ENCODE results near the gene PRSS53.

PRSS53 gene

DNA sequence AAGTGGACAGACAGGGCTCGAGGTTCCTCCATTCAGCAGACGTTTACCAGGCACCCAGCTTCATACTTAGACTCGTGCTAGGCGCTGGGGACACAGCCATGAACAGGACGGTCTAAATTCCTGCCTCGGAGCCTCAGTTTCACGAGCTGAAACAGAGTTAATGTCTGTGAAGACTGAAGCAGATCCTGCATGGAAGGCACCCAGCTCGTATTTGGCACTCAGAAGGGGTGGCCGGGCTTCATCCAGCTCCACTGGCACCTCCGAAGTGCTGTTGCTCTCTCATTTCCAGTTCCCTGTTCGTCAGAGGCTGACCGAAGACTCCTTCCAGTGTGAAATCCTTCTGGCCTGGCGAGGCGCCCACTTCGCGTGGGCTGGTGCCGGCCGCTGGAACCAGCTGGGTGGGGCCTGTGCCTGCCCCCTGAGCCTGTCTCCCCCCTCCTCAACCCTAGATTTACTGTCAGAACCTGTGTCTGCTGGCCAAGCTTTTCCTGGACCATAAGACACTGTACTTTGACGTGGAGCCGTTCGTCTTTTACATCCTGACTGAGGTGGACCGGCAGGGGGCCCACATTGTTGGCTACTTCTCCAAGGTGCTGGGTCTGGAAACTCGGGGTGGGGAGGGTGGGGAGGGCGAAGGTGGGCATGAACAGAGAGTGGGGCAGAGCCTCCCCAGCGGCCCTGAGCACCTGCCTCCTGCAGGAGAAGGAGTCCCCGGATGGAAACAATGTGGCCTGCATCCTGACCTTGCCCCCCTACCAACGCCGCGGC lies 41.0 kb upstream of the PRSS53 start:
- Histone ChIP-seq H2AFZ (ENCODE audit: low read depth, low read length) (no peak overlapping the region), H3K27ac (ENCODE audit: low read length) (no peak overlapping the region), H3K79me2 (ENCODE audit: low read length) (no peaks in the 10 kb centered on the region), H3K4me1 (ENCODE audit: low read length) (no peaks in the 10 kb centered on the region), H3K9ac (ENCODE audit: low read length) (no peak overlapping the region), H3K4me2 (ENCODE audit: low read length) (no peak overlapping the region), H3K27me3 (ENCODE audit: low read depth, low read length) (no peaks in the 10 kb centered on the region), H3K36me3 (replicated peaks; ENCODE audit: low read depth, low read length) (no peaks in the 10 kb centered on the region), H3K4me3 (ENCODE audit: low read length) (no peak overlapping the region), H4K20me1 (ENCODE audit: insufficient read depth, low read length) (no peaks in the 10 kb centered on the region), H3K9me3 (ENCODE audit: insufficient read depth, low read length) (no peaks in the 10 kb centered on the region)
- TF ChIP-seq, protein P1, sequence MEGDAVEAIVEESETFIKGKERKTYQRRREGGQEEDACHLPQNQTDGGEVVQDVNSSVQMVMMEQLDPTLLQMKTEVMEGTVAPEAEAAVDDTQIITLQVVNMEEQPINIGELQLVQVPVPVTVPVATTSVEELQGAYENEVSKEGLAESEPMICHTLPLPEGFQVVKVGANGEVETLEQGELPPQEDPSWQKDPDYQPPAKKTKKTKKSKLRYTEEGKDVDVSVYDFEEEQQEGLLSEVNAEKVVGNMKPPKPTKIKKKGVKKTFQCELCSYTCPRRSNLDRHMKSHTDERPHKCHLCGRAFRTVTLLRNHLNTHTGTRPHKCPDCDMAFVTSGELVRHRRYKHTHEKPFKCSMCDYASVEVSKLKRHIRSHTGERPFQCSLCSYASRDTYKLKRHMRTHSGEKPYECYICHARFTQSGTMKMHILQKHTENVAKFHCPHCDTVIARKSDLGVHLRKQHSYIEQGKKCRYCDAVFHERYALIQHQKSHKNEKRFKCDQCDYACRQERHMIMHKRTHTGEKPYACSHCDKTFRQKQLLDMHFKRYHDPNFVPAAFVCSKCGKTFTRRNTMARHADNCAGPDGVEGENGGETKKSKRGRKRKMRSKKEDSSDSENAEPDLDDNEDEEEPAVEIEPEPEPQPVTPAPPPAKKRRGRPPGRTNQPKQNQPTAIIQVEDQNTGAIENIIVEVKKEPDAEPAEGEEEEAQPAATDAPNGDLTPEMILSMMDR (IDR thresholded peaks at IDR 0.05; ENCODE audit: low read depth, low read length) = no peak
- TF ChIP-seq EZH2phosphoT487 (IDR thresholded peaks at IDR 0.05; ENCODE audit: low read depth) = no peak

DNA sequence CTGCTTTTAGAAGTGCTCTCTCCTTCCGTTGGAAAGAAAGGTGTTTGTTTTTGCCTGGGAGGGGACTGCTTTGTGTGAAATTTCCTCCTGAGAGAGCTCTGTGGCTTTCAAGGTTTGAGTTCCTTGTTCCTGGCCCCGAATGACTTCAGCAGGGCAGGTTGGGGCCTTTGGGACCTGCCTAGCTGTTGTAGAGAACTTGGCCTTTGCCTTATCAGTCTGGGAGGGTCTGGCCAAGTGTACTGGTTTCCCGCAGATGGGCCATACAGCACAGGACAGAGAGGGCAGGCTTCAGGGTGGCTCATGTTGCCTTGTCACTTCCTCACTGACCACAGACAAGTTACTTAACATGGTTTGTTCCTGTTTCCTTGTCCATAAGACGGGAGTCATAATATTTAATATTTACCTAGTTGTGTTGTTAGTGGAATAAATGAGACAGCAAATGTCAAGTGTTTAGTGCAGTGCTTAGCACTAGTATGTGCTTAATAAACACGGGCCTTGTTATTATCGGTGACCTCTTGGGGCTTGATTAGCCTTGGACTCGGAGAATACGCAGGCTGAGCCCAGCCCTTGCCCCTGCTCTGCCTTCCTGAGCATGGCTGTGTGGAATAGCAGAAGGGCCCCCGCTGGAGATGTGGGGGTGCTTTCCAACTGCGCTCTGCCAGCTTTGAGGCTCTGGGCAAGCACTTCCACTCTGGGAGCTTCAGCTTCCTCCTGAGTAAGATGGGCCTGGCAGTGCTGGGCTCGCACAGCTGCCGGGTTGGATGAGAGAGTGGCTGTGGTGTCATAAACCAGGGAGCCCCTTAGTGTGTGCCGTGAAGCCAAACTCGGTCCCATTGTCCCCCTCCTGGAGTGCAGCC lies 40.2 kb upstream of the PRSS53 start:
- TF ChIP-seq EZH2phosphoT487 (IDR thresholded peaks at IDR 0.05; ENCODE audit: low read depth) = no peak
- TF ChIP-seq, protein P1 (IDR thresholded peaks at IDR 0.05; ENCODE audit: low read depth, low read length) = no peak
- H4K20me1 ChIP-seq (ENCODE audit: insufficient read depth, low read length) = no peaks in the 10 kb centered on the region
- H3K79me2 ChIP-seq (ENCODE audit: low read length) = no peaks in the 10 kb centered on the region
- no peak overlapping the region for H3K27ac ChIP-seq (ENCODE audit: low read length)
- H3K36me3 ChIP-seq (replicated peaks; ENCODE audit: low read depth, low read length) = no peaks in the 10 kb centered on the region
- no peak overlapping the region for H2AFZ ChIP-seq (ENCODE audit: low read depth, low read length)
- H3K4me3 ChIP-seq (ENCODE audit: low read length) = no peak overlapping the region
- H3K4me1 ChIP-seq (ENCODE audit: low read length) = no peaks in the 10 kb centered on the region
- no peaks in the 10 kb centered on the region for H3K9me3 ChIP-seq (ENCODE audit: insufficient read depth, low read length)
- H3K4me2 ChIP-seq (ENCODE audit: low read length) = no peak overlapping the region
- no peaks in the 10 kb centered on the region for H3K27me3 ChIP-seq (ENCODE audit: low read depth, low read length)
- no peak overlapping the region for H3K9ac ChIP-seq (ENCODE audit: low read length)

DNA sequence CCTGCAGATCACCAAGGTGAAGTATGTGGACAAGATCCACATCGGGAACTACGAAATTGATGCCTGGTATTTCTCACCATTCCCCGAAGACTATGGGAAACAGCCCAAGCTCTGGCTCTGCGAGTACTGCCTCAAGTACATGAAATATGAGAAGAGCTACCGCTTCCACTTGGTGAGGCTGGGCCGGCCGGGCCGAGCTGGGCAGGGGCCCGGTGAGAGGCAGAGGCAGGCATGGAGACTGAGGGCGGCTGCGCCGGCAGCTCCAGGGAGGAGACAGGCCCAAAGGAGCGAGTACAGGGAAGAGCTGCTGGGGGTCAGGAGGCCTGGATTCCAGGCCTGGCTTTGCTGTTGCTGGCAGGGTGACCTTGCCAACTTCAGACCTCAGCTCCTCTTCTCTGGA lies 38.4 kb upstream of the PRSS53 start:
- H3K9ac ChIP-seq (ENCODE audit: low read length) = no peak overlapping the region

More for the DNA sequence above, 38.4 kb upstream of the PRSS53 start:
- Histone ChIP-seq H3K4me2 (ENCODE audit: low read length) (no peak overlapping the region), H3K27me3 (ENCODE audit: low read depth, low read length) (no peaks in the 10 kb centered on the region), H3K27ac (ENCODE audit: low read length) (no peak overlapping the region), H3K9me3 (ENCODE audit: insufficient read depth, low read length) (no peaks in the 10 kb centered on the region), H3K4me3 (ENCODE audit: low read length) (no peak overlapping the region), H2AFZ (ENCODE audit: low read depth, low read length) (no peak overlapping the region), H3K79me2 (ENCODE audit: low read length) (no peaks in the 10 kb centered on the region), H3K36me3 (replicated peaks; ENCODE audit: low read depth, low read length) (peaks cover 6% of the 10 kb centered on the region), H4K20me1 (ENCODE audit: insufficient read depth, low read length) (no peaks in the 10 kb centered on the region), H3K4me1 (ENCODE audit: low read length) (no peaks in the 10 kb centered on the region)
- no peak for TF ChIP-seq EZH2phosphoT487 (IDR thresholded peaks at IDR 0.05; ENCODE audit: low read depth)
- TF ChIP-seq, protein P1 (IDR thresholded peaks at IDR 0.05; ENCODE audit: low read depth, low read length) = no peak
